GM21381 (cell line): ENCODE results near the gene TANC1.
A peak's percentile ranks its signal among the peaks of the same experiment; 100 is the strongest.
"Not testable (repeated sequence)": the region's sequence is repeated elsewhere in the genome, so short reads cannot be mapped to it uniquely, and the experiment has no call there.

ENCODE experiments used
- ATAC-seq: cut with Tn5 transposase; IDR thresholded peaks from one replicate; pipeline ENCODE4 v1.9.1; 2021; ENCODE audit warnings: mild to moderate bottlenecking, moderate library complexity; ENCODE audit not compliant: unreplicated experiment

Gene TANC1

GRCh38 chr2:159082119-159082518 is 113.7 kb downstream of the TANC1 start:
- no peak for ATAC-seq

GRCh38 chr2:159084384-159085370 is 116.2 kb downstream of the TANC1 start:
- no peak for ATAC-seq

GRCh38 chr2:159086342-159086741 is 117.9 kb downstream of the TANC1 start:
- no peak for ATAC-seq

- ATAC-seq: no peak
Observed at GRCh38 chr2:159086826-159087225, 118.4 kb downstream of the TANC1 start.

- ATAC-seq: no peak
Observed at GRCh38 chr2:159088906-159089305, 120.5 kb downstream of the TANC1 start.

GRCh38 chr2:159089543-159089942 is 121.1 kb downstream of the TANC1 start:
- no peak for ATAC-seq

GRCh38 chr2:159090514-159091201 is 122.2 kb downstream of the TANC1 start:
- peak; percentile 62 for ATAC-seq

GRCh38 chr2:159091381-159091780 is 122.9 kb downstream of the TANC1 start:
- ATAC-seq: no peak

- no peak for ATAC-seq
Observed at GRCh38 chr2:159091976-159092375, 123.5 kb downstream of the TANC1 start.

GRCh38 chr2:159093497-159093896 is 125.1 kb downstream of the TANC1 start:
- ATAC-seq: no peak

- ATAC-seq: no peak
Observed at GRCh38 chr2:159094173-159094737, 125.8 kb downstream of the TANC1 start.

- ATAC-seq: no peak
Observed at GRCh38 chr2:159095813-159096212, 127.4 kb downstream of the TANC1 start.

- ATAC-seq: not testable (repeated sequence)
Observed at GRCh38 chr2:159096302-159096855, 127.9 kb downstream of the TANC1 start.

- no peak for ATAC-seq
Observed at GRCh38 chr2:159096901-159097300, 128.5 kb downstream of the TANC1 start.

- ATAC-seq: no peak
Observed at GRCh38 chr2:159098361-159098760, 129.9 kb downstream of the TANC1 start.

GRCh38 chr2:159098921-159099411 is 130.5 kb downstream of the TANC1 start:
- ATAC-seq: no peak

- ATAC-seq: no peak
Observed at GRCh38 chr2:159101755-159102489, 133.5 kb downstream of the TANC1 start.

- no peak for ATAC-seq
Observed at GRCh38 chr2:159103411-159103810, 135.0 kb downstream of the TANC1 start.

- ATAC-seq: no peak
Observed at GRCh38 chr2:159106109-159106508, 137.7 kb downstream of the TANC1 start.

GRCh38 chr2:159108181-159108893 is 139.9 kb downstream of the TANC1 start:
- ATAC-seq: no peak
